Right forelimb (tissue), 1 donor: Measurements from ENCODE around the gene EIF4B.
"Not testable (repeated sequence)": the region's sequence is repeated elsewhere in the genome, so short reads cannot be mapped to it uniquely, and the experiment has no call there.

Experiments
- DNase-seq: peaks from one replicate; pipeline ENCODE4 v3.0.0-alpha.2; 2018

Gene EIF4B

DNA sequence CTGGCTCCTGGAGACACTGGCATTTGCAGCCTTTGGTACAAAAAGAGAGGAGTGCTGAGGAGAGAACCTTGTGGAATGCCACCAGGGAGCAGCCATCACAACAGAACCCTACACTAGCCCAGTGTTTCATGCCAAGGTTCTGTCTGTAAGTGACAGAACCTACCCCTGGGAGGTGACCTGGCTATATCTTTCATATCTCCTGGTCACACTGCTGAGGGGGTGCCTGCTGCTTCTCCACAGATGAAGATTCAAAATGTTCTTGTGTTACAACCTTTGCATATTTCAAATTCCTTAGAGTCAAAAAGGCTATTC is 12.7 kb upstream of the EIF4B start:
- no peak for DNase-seq

DNA sequence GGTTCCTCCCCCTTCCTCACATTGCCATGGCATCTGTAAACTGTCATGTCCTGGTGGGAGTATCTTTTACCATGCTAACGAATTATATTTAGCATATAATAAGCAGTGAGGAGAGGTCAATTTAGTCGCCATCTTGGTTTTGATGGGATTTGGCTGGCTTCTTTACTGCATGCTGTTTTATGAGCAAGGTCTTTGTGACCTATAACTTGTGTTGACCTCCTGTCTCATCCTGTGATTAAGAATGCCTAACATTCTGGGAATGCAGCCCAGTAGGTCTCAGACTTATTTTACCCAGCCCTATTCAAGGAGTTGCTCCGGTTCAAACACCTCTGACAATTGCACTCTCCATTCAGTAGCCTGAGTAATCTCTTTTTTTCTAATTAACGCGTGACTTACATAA is 2.1 kb upstream of the EIF4B start:
- no peak for DNase-seq

DNA sequence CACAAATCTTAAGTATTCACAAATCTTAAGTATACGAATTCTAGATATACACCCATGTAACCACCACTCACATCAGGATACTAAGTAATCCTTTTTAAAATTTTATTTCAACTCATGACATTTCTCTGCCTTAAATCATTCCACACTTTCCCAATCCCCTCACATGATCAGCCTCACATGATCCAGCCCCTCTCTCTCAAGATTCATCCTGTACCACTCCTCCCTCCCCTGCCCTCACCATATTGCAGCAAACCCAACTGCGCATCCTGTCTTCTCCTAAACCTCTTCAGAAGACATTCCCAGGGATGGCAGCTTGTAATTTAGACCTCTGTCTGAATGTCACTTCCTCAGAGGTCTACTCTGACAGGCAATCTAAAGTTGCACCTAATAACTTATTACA is 1.7 kb upstream of the EIF4B start:
- no peak for DNase-seq

DNA sequence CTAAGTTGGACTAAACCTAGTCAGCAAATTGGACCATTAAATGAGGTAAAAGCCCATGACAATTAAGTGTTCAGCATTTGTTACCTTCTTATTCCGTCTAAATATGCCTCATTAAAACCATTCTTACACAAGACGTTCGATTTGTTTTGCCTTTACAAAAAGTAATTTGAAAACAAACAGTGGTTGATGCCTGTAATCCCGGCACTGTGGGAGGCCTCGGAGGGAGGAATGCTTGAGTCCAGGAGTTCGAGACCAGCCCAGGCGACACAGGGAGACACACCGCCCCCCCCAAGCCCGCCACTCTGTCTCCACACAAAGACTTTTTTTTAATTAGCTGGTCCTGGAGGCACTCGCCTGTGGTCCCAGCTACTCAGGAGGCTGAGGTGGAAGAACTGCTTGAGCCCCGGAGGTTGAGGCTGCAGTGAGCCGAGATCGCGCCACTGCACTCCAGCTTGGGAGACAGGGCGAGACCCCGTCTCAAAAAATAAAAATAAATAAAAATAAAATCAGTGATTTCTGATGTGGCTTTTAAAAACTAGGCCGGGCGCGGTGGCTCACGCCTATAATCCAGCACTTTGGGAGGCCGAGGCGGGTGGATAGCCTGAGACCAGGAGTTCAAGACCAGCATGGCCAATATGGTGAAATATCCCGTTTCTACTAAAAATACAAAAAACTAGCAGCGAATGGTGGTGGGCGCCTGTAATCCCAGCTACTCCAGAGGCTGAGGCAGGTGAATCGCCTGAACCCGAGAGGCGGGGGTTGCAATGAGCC is 856 bp upstream of the EIF4B start:
- DNase-seq: no peak

DNA sequence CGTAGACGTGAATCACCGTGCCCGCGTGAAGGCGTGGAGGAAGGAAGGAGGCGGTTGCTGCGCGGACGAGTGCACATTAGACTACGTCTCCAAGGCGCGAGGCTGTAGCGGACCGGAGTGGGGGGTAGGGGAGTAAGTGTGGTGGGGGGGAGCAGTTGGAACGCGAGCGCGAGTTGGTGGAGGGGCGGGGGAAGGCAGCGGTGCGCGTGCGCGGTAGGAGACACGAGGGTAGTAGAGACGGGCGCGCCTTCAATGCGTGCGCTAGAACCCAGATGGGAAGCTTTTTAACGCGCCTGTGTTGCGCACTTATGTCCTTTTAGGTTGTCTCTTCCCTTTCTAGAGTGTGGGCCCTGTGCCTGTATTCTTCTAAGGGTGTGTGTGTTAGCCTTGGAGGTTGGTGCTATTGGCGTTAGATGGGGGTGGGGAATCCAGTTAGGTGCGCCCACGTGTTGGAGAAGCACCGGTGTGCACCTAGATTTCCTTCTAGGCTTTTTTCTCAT is 604 bp downstream of the EIF4B start:
- peak; percentile 84 for DNase-seq

DNA sequence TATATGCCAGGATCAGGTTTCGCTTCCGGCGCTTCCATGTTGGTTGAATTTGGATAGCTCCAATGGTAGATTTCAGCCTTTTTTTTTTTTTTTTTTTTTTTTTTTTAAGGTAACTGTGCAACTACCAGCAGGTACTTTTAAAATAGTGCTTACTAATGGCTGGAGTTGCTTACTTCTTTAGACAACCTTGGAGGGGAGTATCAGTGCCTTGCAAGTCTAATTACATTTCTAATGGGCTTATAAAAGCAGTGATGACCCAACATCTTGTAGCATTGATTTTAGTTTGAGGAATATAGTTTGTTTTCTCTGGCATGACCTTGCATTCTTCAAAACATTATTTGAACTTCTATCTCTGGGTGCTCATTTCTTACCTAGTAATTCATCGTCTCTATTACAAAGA is 1.1 kb downstream of the EIF4B start:
- no peak for DNase-seq

DNA sequence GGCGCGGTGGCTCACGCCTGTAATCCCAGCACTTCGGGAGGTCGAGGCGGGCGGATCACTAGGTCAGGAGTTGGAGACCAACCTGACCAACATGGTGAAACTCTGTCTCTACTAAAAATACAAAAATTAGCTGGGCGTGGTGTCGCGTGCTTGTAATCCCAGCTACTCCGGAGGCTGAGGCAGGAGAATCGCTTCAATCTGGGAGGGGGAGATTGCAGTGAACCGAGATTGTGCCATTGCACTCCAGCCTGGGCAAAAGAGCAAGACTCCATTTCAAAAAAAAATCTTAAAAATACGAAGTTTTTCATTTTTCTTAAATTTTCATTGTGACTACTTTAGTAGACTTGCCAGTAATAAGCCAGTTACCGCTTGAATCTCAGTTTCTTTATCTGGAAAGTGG is 2.5 kb downstream of the EIF4B start:
- not testable (repeated sequence) for DNase-seq

DNA sequence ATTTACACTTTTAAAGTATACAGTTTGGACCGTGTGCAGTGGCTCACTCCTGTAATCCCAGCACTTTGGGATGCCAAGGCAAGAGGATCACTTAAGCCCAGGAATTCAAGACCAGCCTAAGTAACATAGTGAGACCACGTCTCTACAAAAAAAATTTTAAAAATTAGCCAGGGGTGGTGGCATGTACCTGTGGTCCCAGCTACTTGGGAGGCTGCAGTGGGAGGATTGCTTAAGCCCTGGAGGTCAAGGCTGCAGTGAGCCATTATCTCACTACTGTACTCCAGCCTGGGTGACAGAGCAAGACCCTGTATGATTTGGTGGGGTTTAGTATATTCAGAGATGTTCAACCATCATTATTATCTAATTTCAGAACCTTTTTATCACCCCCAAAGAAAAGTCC is 4.7 kb downstream of the EIF4B start:
- no peak for DNase-seq

DNA sequence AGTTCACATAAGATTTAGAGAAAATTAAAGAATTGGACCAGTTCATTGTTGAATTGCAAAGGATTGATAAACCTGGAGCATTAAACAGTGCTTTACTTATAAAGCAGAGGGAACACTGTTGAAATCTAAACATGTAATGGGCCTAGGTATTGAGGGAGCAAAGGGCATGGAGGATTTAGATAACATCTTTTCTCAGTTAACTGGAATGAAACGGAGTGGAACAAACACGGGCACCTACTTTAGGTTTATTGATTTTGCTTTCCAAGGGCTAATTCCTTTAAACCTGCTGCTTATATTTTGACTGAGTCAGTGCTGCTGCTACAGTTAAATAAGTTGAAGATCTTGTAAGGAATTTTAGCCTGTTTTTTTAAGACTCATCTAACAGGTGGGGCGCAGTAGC is 5.6 kb downstream of the EIF4B start:
- no peak for DNase-seq

DNA sequence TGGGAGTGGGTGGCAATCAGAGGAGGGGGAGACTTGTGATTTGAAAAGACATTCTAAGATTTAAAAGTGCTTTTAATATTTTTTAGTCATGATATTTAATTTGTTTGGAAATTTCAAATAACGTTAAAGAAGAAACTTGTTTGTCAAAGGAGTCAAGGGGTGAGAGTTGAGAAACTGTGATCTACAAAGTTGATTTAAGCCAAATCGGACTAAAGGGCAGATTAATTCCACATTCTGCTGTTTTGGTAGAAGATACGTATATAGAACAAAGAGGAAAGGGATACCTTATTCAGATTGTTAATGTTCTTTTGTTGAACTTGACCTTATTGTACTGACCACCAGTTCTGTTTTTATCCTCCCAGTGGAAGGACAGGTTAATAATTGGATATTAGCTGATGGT is 6.7 kb downstream of the EIF4B start:
- DNase-seq: no peak

DNA sequence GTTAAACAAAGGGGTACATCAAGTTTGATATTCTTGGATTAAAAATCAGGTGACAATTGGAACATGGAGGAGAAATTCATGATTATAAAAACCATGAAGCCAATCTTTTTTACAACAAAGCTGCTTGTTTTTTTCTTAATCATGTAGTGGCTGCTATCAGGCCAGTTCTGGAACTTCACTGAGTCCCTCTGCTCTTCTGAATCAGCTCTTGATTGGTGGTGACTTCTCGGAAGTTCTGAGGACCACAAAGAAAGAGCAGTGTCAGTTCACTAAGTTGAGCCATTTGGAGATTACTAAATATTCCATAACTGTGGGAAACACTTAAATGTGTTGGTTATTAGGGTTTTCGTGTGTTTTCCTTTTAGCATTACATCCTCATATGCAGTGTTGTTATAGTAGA is 8.5 kb downstream of the EIF4B start:
- no peak for DNase-seq

DNA sequence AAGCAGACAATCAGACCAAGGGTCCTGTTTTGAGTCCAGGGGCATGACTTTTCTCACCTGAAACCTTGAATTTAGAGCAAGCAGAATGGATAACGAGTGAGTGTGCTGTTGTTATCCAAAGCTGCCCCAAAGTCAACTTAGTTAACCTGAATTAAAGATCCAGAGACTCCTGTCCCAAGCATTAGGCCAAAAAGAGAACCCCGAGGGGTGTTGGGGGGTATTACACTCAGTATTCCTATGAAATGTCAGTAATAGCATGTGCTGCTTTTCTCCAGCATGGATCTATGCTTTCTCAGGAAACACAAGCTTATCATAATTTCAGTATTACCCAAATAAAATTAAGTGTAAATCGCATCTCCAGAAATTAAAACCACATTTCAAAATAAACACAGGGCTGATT is 19.0 kb downstream of the EIF4B start:
- no peak for DNase-seq

DNA sequence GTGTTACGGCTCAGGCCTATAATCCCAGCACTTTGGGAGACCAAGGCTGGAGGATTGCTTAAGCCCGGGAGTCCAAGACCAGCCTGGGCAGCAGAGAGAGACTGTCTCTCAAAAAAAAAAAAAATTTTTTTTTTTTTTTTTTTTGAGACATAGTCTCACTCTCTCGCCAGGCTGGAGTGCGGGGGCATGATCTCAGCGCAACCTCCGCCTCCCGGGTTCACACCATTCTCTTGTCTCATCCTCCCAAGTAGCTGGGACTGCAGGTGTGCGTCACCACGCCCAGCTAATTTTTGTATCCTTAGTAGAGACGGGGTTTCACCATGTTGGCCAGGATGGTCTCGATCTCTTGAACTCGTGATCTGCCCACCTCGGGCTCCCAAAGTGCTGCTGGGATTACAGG is 20.8 kb downstream of the EIF4B start:
- DNase-seq: not testable (repeated sequence)

DNA sequence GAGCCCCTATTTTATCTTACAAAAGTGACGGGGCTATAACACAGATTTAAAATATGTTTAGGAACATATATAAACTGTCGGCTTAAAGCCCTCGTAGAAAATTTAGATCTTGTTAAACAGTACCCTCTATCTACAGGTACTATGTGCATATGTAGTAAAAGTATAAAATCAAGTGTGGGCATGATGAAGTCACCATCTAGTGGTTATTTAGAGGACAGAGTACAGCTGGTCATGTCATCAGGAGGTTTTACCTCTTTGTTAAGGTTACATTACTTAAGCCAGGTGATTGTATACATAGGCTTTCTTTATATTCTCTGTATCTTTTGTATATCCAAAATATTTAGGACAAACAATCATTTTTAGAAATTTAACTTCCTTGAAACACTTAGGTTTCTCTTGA is 25.4 kb downstream of the EIF4B start:
- no peak for DNase-seq

DNA sequence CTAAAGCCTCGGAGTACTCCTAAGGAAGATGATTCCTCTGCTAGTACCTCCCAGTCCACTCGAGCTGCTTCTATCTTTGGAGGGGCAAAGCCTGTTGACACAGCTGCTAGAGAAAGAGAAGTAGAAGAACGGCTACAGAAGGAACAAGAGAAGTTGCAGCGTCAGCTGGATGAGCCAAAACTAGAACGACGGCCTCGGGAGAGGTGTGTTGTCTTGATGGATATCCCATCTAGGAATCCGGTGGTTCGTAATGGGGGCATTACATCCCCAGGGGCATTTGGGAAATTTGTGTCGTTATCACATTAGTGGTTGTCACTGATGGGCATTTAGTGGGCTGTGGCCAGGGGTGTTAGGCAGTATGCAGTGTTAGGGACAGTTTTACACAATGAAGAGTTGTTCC is 27.6 kb downstream of the EIF4B start:
- DNase-seq: not testable (repeated sequence)

DNA sequence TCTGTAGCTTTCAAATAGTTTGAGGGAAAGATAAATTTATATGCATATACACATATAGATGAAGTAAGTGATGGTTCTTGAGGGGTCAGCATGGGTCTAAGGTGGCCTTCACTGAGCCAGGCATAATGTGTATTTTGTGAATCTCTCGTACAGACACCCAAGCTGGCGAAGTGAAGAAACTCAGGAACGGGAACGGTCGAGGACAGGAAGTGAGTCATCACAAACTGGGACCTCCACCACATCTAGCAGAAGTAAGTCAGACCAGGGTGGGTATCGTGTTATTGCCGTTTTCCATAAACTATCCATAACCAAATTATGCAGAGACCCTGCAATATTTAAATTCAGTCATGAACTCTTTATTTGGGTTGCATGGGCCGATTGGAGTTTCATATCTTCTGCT is 28.2 kb downstream of the EIF4B start:
- DNase-seq: no peak

DNA sequence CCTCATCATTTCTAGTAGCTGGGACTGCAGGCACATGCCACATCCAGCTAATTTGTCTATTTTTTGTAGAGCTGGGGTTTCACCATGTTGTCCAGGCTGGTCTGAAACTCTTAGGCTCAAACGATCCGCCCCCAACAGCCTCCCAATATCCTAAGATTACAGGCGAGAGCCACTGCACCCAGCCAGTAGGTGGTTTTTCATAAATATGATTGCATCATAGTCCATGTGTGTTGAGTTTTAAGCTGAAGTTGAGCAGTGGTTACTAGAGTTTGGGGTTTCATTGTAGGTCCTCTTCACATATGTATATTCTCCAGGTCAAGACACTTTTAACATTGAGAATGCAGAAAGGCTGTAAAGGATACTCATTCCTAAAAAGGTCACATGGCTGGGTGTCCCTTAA is 30.5 kb downstream of the EIF4B start:
- DNase-seq: no peak

DNA sequence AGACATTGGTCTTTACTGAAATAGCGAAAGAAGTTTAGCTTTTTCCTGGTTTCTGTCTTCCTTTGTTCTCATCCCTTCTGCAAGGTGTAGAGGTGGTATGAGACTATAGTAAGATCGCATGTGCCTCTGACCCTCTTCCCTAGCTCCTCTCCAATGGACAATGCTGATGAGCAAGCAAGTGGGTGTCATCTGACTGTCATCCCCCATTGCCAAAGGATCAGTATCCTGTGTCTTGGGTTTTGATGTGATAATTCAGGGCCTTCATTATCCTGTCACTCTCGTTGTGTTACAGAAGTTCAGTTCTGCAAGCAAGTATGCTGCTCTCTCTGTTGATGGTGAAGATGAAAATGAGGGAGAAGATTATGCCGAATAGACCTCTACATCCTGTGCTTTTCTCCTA is 33.6 kb downstream of the EIF4B start:
- no peak for DNase-seq

DNA sequence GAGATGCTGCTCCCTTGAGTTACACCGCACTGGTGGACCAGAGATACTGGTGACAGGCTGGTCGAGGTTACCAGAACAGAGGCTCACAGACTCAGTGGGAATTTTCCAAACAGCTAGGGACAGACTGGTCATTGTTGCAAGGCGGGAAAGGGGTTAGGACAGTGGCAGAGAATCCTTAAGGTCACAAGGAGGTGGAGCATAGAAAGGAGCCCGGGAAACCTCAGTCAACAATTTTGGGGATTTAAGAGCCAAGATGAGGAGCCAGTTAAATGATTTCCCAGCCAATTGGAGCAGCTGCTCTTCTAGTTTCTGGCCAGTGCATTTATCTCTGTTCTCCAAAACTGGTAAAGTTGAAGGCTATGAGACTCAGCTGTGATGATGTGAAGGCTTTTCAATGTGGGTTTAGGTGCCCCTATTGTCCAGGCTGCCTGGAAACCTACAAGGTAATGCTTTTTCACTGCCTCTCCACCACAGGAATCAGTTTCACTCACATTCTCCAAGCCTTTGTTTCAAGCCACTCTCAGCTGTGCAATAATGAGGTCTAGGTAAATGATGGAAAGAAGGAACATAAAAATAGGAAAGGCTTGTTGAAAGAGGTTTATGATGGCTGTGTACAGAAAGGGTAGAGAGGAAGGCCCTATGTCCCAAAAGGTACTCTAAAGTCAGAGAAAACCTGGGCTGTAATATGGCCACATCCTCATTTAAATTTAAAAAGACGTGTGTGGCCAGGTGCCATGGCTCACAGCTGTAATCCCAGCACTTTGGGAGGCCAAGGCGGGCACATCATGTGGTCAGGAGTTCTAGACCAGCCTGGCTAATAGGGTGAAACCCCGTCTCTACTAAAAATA is 36.6 kb downstream of the EIF4B start:
- DNase-seq: no peak

DNA sequence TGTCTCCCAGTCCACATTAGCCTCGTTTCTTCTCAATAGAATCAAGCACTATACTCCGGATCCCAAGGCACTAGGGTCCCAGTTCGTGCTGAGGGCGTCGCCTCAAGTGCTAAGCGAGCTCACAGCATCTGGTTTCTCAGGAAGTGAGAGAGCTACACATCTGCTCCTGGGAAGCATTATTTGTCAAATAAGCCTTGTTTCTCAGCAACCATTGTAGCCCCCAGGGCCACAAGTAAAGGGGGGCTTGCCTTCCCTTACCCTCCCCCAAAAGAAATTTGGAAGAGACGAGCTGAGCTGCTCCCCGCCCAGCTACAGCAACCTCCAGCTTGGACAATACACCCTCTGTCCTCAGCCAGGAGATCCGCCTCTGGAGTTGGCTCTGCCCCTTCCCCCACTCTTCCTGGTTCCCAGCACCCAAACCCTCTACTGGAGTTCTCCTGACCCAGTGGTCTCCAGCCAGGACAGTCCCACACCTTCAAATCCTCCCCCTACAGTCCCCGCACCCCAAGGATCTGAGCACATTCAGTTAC is 37.9 kb downstream of the EIF4B start:
- peak; percentile 68 for DNase-seq

DNA sequence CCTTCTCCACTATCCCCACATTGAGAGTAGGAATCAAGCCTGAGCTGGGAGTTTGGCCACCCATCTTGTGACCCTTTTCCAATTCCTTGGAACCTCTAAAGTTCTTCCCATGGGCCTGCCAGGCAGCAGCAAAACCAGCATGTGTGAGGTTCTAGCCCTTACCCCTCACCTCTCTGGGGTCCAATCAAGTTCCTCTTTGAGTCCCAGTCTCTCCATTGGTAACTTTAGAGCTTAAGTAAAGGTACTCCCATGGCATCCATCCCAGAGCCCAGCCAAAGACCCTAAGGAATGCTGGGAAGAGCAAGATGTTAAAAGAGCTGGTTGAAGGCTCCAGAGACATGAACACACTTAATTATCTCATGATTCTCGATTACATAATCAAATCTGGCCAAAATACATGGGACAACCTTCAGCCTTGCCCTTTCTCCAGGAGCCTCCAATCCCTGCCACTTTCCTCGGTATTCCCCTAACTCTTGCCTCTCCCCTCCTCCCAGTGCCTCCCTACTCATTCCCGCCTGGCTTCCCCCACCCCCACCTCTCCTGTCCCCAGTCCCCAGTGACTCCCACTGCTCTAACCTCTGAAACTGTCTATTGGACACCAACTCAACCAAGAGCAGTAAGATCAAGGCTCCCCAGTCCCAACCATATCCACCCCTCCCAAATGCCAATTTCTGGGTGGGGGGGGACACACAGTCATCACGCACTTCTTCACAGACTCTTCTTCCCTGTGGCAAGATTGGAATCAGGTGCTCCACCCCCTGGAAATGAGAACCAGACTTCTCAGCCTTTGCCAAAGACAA is 38.8 kb downstream of the EIF4B start:
- no peak for DNase-seq

DNA sequence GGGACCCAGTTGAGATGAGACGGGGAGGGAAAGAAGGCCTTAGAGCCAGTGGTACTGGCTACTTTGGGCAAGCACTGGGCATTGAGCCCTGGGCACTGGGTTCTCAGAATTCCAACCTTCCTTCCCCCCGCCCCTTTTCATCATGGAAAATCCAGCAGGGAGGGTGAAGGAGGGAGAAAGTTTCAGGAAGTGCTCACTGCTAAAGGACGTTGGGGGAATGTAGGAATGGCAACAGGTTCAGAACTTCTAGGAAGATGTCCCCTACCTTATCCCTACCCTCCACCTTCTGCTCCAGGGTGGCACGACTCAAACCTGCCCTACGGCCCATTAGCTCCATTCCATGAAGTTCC is 39.4 kb downstream of the EIF4B start:
- DNase-seq: peak; percentile 62

DNA sequence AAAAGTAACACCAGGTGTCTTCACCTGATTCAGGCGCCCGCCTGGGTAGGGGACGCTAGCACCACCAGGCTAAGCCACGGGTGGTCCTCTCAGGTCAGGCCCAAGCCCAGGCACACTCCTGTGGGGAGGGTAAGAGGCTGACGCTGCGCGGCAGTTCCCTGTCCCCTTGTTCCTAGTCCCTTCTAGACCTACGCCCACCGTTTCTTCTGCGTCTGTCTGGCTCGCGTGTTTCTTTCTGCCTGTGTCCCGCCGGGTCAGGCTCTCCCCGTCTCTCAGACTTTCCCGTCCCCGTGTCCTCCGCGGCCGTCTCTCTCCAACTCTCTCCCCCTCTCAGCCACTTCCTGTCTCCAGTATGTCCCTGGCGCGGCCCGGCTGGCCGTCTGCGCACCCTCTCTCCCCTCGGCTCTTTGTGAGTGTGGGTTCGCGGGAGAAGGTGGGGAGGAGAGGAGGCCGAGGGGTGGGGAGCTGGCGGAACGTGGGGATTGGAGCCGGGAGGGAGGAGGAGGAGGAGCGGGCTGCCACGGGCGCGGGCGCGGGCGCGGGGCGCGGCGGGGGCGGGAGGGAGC is 40.5 kb downstream of the EIF4B start:
- DNase-seq: peak; percentile 93
